SH-SY5Y (cell line): ENCODE measurements around the gene WDR64.

Experiments used
- GATA2 ChIP-seq: IDR thresholded peaks from 2 replicates; pipeline ENCODE4 v1.6.1; 2011; ENCODE audit warnings: mild to moderate bottlenecking, low read depth, low read length
- GATA3 ChIP-seq: IDR thresholded peaks from 2 replicates; pipeline ENCODE4 v1.6.1; 2011; ENCODE audit warnings: low read depth, mild to moderate bottlenecking, low read length, moderate library complexity

- TF ChIP-seq GATA2 (no peak), GATA3 (no peak)
Measured at GRCh38 chr1:241638099-241638682, 13.9 kb upstream of the WDR64 start.
